ENCODE measurements around the gene TNNT2. TPM values are rescaled to one million over a fixed set of nuclear protein-coding genes. Genes with fewer than 3 reads are reported as not detected.

Gene TNNT2
- total and polyA plus RNA-seq, 2 of the 13 experiments (the other 11 are each of a cell fraction or from before 2014, with no cell fraction given), result 0.20 to 0.63 TPM

- TF ChIP-seq ZNF512B (CRISPR knock-in tag; IDR thresholded peaks at IDR 0.05; ENCODE audit: borderline replicate concordance) (no peak), NCOR1 (IDR thresholded peaks at IDR 0.05; ENCODE audit: borderline replicate concordance, low read length) (no peak), CREB1 (IDR thresholded peaks at IDR 0.05) (no peak), CREB1 (CRISPR knock-in tag; IDR thresholded peaks at IDR 0.05) (no peak), ZSCAN9 (CRISPR knock-in tag; IDR thresholded peaks at IDR 0.05; ENCODE audit: borderline replicate concordance) (no peak), ZNF142 (CRISPR knock-in tag; IDR thresholded peaks at IDR 0.05) (0 out of 2 replicates have a peak, but pooled peaks have one; percentile 18), BHLHE40 (IDR thresholded peaks at IDR 0.05; ENCODE audit: low read length) (peak; percentile 34; the same call in 1 of the 2 replicates), LCORL (IDR thresholded peaks at IDR 0.05) (no peak), LCORL (CRISPR knock-in tag; IDR thresholded peaks at IDR 0.05) (peak; percentile 83), ZNF792 (CRISPR knock-in tag; IDR thresholded peaks at IDR 0.05) (peak; percentile 62; the same call in 1 of the 2 replicates), ZNF574 (CRISPR knock-in tag; IDR thresholded peaks at IDR 0.05) (peak; percentile 29; the same call in 1 of the 2 replicates), RERE (CRISPR knock-in tag; IDR thresholded peaks at IDR 0.05; ENCODE audit: low read depth) (no peak), TBP (CRISPR knock-in tag; IDR thresholded peaks at IDR 0.05) (no peak)
These were observed 19.5 kb upstream of the TNNT2 start (continued) for GRCh38 chr1:201396861-201397464.
